GM23338 (cell line): Measurements from ENCODE around the gene PCLO. TPM values are rescaled to one million over a fixed set of nuclear protein-coding genes. Genes with fewer than 3 reads are reported as not detected.

Source experiments
- ATAC-seq: fragments of 200-7000 bp; cut with Tn5 transposase; 3 replicates; pipeline ENCODE4 v1.9.1; 2020
- DNase-seq: peaks from one replicate; pipeline ENCODE4 v3.0.0-alpha.2; 2015; ENCODE audit warnings: low spot score
- H2AFZ ChIP-seq: fragments of 200-600 bp; sonication (generic); 2 replicates; pipeline ENCODE4 v1.8.0; 2016; ENCODE audit warnings: antibody characterized with exemption, mild to moderate bottlenecking, moderate library complexity
- H3F3A ChIP-seq: fragments of 200-600 bp; sonication (generic); replicated peaks from 2 replicates; pipeline ENCODE4 v1.8.0; 2017; ENCODE audit warnings: antibody characterized with exemption, mixed run types, low read depth
- H3K27ac ChIP-seq: fragments of 200-600 bp; sonication (generic); 2 replicates; pipeline ENCODE4 v1.6.1; 2016; ENCODE audit warnings: low read depth
- H3K27me3 ChIP-seq: fragments of 200-600 bp; sonication (generic); 2 replicates; pipeline ENCODE4 v1.8.0; 2016; ENCODE audit warnings: mild to moderate bottlenecking, mixed run types, moderate library complexity; ENCODE audit not compliant: insufficient read depth
- H3K36me3 ChIP-seq: fragments of 200-600 bp; sonication (generic); 2 replicates; pipeline ENCODE4 v1.8.0; 2016; ENCODE audit warnings: mild to moderate bottlenecking; ENCODE audit not compliant: insufficient read depth
- H3K4me1 ChIP-seq: fragments of 200-600 bp; sonication (generic); 2 replicates; pipeline ENCODE4 v1.8.0; 2016; ENCODE audit warnings: mild to moderate bottlenecking, moderate library complexity; ENCODE audit not compliant: insufficient read depth
- H3K4me2 ChIP-seq: fragments of 200-600 bp; sonication (generic); 2 replicates; pipeline ENCODE4 v1.7.1; 2017; ENCODE audit warnings: mixed run types
- H3K4me3 ChIP-seq: fragments of 200-600 bp; sonication (generic); 2 replicates; pipeline ENCODE4 v1.6.1; 2016; ENCODE audit warnings: mixed run types
- H3K79me2 ChIP-seq: fragments of 200-600 bp; sonication (generic); replicated peaks from 2 replicates; pipeline ENCODE4 v1.8.0; 2017; ENCODE audit warnings: mild to moderate bottlenecking; ENCODE audit not compliant: insufficient read depth
- H3K9me2 ChIP-seq: fragments of 200-600 bp; sonication (generic); 2 replicates; pipeline ENCODE4 v1.8.0; 2017; ENCODE audit not compliant: insufficient read depth
- H4K20me1 ChIP-seq: fragments of 200-600 bp; sonication (generic); replicated peaks from 2 replicates; pipeline ENCODE4 v1.8.0; 2017; ENCODE audit warnings: mild to moderate bottlenecking; ENCODE audit not compliant: insufficient read depth
- H3K27ac Mint-ChIP-seq: 2 replicates; pipeline ENCODE4 v1.8.0; 2020; ENCODE audit warnings: inconsistent platforms, mild to moderate bottlenecking, moderate library complexity, mixed read lengths
- H3K27me3 Mint-ChIP-seq: 3 replicates; pipeline ENCODE4 v1.8.0; 2022; ENCODE audit warnings: low read depth, mild to moderate bottlenecking, moderate library complexity, mixed read lengths, inconsistent platforms; ENCODE audit not compliant: insufficient read depth, poor library complexity
- H3K36me3 Mint-ChIP-seq: 3 replicates; pipeline ENCODE4 v1.8.0; 2021; ENCODE audit warnings: low read depth, mild to moderate bottlenecking, inconsistent platforms, moderate library complexity, mixed read lengths
- H3K4me1 Mint-ChIP-seq: 3 replicates; pipeline ENCODE4 v1.8.0; 2020; ENCODE audit warnings: mild to moderate bottlenecking, inconsistent platforms, mixed read lengths
- H3K4me3 Mint-ChIP-seq: 3 replicates; pipeline ENCODE4 v1.8.0; 2021; ENCODE audit warnings: moderate library complexity, mild to moderate bottlenecking, inconsistent platforms, mixed read lengths
- H3K9me3 Mint-ChIP-seq: 3 replicates; pipeline ENCODE4 v1.8.0; 2020; ENCODE audit warnings: moderate library complexity, mild to moderate bottlenecking, inconsistent platforms, mixed read lengths
- CREB1 ChIP-seq: fragments of 250-450 bp; sonication (Bioruptor Pico); IDR thresholded peaks from 2 replicates; pipeline ENCODE4 v1.5.0; 2020; ENCODE audit warnings: low read depth, mild to moderate bottlenecking, moderate library complexity
- CTCF ChIP-seq, 2 experiments: fragments of 200-600 bp in 1 of 2; sonication (generic) in 1 of 2; conservative IDR thresholded peaks; 2 replicates each; pipeline versions ENCODE4 v1.5.1 to v1.6.1; 2016 to 2017; ENCODE audit warnings: antibody characterized with exemption in 2 of 2, low read depth in 2 of 2, mild to moderate bottlenecking in 2 of 2, moderate library complexity in 1 of 2
- EZH2 ChIP-seq: fragments of 200-600 bp; sonication (generic); IDR thresholded peaks from one replicate; pipeline ENCODE4 v1.8.0; 2017; ENCODE audit warnings: antibody characterized with exemption, mild to moderate bottlenecking, low read depth; ENCODE audit not compliant: unreplicated experiment
- EZH2phosphoT487 ChIP-seq: fragments of 200-600 bp; sonication (generic); IDR thresholded peaks from one replicate; pipeline ENCODE4 v1.8.1; 2018; ENCODE audit warnings: antibody characterized with exemption; ENCODE audit not compliant: unreplicated experiment
- STAT1 ChIP-seq: IDR thresholded peaks from one replicate; pipeline ENCODE4 v1.6.1; 2016; ENCODE audit warnings: antibody characterized with exemption; ENCODE audit not compliant: unreplicated experiment
- polyA plus RNA-seq: library from polyadenylated mRNA; unstranded; fragments of >200 nt; fragmentation: Nextera tagmentation; extraction: Ambion mirVana; gene quantifications from 2 replicates; pipeline ENCODE4 v1.2.1, GENCODE V29; 2016
- total RNA-seq: library from RNA; depleted of rRNA; stranded (reverse); fragments of >200 nt; shearing (Covaris generic); gene quantifications from 2 replicates; pipeline ENCODE4 v1.2.3, GENCODE V29; 2014
- TF ChIP-seq, protein P1 (sequence below): IDR thresholded peaks from 2 replicates; pipeline ENCODE4 v1.6.1; 2016; ENCODE audit warnings: antibody characterized with exemption
- TF ChIP-seq, protein P2 (sequence below): IDR thresholded peaks from one replicate; pipeline ENCODE4 v1.6.1; 2018; ENCODE audit warnings: antibody characterized with exemption; ENCODE audit not compliant: unreplicated experiment

Gene PCLO
- total and polyA plus RNA-seq, 2 experiments from 2014 or later = 7.4 to 9.1 TPM

GRCh38 chr7:82805527-82805960, 357.1 kb downstream of the PCLO start (continued):
- TF ChIP-seq, protein P1, sequence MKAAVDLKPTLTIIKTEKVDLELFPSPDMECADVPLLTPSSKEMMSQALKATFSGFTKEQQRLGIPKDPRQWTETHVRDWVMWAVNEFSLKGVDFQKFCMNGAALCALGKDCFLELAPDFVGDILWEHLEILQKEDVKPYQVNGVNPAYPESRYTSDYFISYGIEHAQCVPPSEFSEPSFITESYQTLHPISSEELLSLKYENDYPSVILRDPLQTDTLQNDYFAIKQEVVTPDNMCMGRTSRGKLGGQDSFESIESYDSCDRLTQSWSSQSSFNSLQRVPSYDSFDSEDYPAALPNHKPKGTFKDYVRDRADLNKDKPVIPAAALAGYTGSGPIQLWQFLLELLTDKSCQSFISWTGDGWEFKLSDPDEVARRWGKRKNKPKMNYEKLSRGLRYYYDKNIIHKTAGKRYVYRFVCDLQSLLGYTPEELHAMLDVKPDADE = no peak

- no peak overlapping the region for H3K4me2 ChIP-seq
- TF ChIP-seq EZH2 (no peak), EZH2phosphoT487 (no peak), STAT1 (no peak), CTCF (conservative IDR thresholded peaks at IDR 0.05; ENCODE audit: low read depth in 2 of 2) (no peak), CREB1 (no peak)
- TF ChIP-seq, protein P2, sequence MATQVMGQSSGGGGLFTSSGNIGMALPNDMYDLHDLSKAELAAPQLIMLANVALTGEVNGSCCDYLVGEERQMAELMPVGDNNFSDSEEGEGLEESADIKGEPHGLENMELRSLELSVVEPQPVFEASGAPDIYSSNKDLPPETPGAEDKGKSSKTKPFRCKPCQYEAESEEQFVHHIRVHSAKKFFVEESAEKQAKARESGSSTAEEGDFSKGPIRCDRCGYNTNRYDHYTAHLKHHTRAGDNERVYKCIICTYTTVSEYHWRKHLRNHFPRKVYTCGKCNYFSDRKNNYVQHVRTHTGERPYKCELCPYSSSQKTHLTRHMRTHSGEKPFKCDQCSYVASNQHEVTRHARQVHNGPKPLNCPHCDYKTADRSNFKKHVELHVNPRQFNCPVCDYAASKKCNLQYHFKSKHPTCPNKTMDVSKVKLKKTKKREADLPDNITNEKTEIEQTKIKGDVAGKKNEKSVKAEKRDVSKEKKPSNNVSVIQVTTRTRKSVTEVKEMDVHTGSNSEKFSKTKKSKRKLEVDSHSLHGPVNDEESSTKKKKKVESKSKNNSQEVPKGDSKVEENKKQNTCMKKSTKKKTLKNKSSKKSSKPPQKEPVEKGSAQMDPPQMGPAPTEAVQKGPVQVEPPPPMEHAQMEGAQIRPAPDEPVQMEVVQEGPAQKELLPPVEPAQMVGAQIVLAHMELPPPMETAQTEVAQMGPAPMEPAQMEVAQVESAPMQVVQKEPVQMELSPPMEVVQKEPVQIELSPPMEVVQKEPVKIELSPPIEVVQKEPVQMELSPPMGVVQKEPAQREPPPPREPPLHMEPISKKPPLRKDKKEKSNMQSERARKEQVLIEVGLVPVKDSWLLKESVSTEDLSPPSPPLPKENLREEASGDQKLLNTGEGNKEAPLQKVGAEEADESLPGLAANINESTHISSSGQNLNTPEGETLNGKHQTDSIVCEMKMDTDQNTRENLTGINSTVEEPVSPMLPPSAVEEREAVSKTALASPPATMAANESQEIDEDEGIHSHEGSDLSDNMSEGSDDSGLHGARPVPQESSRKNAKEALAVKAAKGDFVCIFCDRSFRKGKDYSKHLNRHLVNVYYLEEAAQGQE = no peak
- TF ChIP-seq, protein P1 = no peak
- H3K4me3 ChIP-seq = no peak overlapping the region
- H4K20me1 ChIP-seq = no peaks in the 10 kb centered on the region
- ATAC-seq (no peak), DNase-seq (no peak)
- Mint-ChIP-seq H3K36me3 (no peaks in the 10 kb centered on the region), H3K9me3 (no peaks in the 10 kb centered on the region), H3K4me1 (peaks cover 18% of the 10 kb centered on the region), H3K27ac (no peak overlapping the region), H3K4me3 (no peak overlapping the region), H3K27me3 (no peaks in the 10 kb centered on the region)
- H2AFZ ChIP-seq = no peak overlapping the region
- H3K27me3 ChIP-seq = no peaks in the 10 kb centered on the region
- no peaks in the 10 kb centered on the region for H3K79me2 ChIP-seq
- no peaks in the 10 kb centered on the region for H3F3A ChIP-seq
- no peaks in the 10 kb centered on the region for H3K9me2 ChIP-seq
- peaks cover 21% of the 10 kb centered on the region for H3K4me1 ChIP-seq
- no peaks in the 10 kb centered on the region for H3K36me3 ChIP-seq
- H3K27ac ChIP-seq = no peak overlapping the region
Observed at GRCh38 chr7:82803411-82803810, 359.3 kb downstream of the PCLO start.
